CD4-positive, alpha-beta T cell treated with Interleukin-2 at 100 ng/mL for 4 hours (primary cell): ENCODE data around the gene ITGB5.

ENCODE experiments used
- DNase-seq: peaks from one replicate; pipeline ENCODE4 v3.0.0-alpha.2; 2020; ENCODE audit warnings: low spot score

Gene ITGB5

DNA sequence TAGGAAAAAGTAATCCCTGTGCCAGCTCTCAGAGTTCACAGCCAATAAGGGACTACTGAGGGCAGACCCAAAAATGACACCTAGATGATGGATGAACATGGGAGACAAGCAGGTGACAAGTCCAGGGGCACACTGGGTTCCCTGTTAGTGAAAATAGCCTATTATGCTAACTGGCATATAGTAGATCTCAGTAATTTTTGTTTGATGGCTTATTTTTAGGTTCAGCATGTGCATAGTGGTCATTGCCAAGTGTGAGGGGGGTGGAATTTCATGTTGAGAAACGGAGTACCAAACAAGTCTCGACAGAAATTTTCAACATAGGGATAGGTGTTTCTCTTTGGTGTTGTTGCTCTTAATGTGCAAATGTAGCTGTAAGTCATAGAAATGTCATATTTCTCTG, 6.4 kb upstream of the ITGB5 start:
- no peak for DNase-seq

DNA sequence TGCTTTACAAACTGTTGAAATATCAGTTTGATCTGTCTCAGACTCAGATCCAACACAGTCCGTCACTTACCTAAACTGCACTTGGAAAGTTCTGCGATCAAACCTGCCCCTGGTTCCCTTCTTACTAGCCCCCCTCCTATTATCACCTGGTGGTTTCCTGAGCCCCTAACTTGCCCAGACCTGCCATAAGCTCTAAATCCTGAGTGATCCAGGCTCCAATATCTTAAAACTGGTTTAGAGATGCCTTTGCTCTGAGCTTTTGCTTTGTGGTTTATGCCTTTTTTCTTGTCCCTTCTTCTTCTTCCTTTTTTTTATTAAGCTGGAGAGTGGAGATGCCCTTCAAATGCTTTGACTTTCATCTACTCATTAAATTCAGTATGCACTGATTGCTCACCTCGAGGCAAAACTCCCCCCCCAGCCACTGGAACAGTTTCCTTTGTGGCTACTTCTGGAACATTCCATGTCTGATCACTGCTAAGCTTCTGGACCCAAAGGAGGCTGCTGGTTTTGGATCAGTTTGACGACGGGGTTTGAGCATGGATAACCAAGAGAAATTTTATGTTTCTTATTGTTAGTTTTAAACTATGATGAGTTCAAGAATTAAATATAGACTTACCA, 3.5 kb upstream of the ITGB5 start:
- no peak for DNase-seq

DNA sequence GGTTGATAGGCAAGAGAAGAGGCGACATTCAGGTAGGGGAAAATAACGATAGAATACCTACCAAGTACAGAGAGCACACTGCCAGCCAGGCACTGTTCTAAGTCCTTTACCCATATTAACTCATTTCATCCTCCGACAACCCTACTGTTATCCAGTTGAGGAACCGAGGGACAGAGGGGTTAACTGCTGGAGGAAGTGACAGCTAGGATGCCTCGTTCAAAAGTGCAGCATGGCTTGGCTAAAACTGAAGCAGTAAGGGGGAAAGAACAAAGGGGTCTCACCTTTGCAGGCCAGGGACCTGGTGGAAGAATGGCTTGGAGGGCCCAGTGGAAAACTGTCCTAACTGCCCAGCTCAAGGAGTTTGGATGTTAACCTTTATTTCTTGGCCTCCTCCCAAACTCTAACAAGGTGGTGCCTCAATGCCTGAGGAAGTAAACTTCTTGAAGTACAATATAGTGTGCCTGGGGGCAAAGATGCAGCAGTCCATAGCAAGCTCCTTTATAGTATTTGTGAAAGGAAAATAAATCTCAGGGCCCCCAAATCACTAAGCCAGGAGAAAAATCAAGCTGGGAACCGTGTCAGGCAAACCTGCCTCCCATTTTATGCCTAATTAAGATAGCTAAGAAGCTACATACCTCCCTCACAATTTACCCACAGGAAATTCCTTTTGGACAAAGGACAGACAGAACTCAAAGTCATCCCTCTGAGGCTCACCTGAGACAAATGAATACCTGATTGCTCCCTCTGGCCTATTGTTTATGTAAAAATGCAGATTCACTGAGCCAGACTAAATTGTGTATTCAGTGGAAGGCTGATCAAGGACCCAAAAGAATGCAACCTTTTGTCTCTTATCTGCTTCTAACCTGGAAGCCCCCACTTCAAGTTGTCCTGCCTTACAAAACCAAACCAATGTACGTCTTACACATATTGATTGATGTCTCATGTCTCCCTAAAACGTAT, 1.6 kb upstream of the ITGB5 start:
- no peak for DNase-seq

DNA sequence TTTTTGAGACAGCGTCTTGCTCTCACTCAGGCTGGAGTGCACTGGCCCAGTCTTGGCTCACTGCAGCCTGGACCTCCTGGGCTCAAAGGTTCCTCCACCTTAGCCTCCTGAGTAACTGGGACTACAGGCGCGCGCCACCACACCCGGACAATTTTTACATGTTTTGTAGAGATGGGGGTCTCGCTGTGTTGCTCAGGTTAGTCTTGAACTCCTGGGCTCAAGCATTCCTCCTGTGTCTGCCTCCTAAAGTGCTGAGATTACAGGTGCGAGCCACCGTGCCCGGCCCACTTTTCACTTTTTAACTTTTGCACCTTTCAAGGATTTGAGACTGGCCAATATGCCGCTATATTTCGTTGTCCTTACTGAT, 750 bp upstream of the ITGB5 start:
- DNase-seq: no peak

DNA sequence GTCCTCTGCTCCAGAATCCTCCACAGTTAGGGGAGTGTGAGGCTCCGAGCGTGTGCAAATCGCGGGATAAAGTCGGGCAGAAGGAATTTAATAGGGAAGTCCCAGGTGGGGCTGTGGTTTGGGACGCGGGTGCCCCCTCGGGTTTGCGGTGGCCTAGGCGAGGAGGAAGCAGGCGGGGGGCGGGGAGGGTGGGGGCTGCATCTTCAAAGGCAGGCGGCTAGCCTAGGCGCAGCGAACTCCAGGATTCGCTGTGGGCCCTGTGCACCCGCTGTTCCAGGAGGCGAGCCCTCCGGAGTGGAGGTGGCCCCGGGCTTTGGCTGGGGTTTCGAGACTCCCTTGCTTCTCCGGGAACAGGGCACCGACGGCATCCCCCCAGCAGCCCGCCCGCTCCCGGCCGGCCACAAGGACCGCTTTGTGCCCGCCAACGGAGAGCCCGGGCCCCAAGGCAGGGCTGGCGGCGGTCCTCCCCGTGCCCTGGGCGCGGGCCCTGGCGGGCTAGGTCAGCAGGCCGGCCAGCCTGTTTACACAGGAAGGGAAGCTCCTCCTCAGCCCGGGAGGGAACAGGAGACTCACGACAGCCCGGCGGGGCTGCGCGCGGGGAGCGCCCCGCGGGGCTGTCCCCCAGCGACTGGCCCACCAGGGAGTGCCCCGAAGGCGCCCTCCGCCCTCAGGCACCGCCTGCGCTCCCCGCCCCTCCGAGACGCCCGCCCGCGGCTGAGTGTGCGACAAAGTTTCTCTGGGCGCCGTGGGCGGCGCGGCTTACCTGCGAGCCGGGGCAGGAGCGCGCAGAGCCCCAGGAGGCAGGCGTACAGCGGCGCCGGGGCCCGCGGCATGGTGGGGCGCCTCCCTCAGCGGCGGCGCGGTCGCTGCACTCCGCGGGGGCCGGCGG, 753 bp downstream of the ITGB5 start:
- no peak for DNase-seq

DNA sequence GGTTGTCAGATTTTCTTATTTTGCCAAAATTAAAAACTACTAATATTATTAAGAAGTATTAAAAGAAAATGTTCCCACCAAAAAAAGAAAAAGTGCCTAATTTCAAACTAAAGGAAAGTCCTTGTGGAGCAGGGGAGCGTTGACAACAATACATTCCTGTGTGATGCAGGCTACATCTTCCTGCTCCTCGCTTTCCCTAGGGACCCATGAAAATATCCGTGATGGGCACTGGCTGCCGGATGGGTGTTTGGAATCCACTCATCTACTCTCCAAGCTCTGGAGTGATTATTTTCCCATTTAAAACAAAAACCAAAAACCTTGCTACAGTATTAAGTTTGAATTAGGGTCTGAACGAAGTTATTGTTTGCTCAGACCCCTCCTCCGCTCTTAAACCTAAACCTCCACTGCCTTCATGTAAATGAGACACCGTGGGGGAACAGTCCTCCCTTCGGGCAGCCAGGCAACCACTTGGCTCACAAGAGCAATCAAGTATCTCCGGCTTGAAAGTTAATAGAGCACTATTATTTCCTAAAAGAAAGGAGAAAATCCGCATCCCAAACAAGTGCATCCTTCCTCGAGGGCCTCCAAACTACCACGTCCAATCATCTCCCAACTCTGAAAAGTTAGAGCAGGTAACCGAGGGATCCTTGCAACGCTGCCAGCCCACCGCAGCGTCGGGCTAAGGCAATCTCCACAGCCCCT, 1.5 kb downstream of the ITGB5 start:
- DNase-seq: no peak

DNA sequence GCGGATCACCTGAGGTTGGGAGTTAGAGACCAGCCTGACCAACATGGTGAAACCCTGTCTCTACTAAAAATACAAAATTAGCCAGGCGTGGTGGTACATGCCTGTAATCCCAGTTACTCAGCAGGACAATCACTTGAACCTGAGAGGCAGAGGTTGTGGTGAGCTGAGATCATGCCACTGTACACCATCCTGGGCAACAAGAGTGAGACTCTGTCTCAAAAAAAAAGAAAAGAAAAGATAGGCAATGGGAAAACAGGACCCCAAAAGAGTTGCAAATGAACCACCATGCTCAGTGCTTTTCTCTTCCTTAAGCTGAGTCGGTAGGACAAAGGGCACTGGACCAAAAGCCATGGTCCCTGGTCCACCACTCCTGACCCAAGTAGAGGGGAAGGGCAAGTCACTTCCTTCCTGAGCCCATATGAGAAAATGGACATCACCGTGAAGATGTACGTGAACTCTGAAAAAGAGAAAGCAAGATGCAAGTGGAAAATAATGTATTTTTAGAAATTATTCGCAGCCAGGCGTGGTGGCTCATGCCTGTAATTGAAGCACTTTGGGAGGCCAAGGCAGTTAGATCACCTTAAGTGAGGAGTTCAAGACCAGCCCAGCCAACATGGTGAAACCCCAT, 2.6 kb downstream of the ITGB5 start:
- DNase-seq: no peak

DNA sequence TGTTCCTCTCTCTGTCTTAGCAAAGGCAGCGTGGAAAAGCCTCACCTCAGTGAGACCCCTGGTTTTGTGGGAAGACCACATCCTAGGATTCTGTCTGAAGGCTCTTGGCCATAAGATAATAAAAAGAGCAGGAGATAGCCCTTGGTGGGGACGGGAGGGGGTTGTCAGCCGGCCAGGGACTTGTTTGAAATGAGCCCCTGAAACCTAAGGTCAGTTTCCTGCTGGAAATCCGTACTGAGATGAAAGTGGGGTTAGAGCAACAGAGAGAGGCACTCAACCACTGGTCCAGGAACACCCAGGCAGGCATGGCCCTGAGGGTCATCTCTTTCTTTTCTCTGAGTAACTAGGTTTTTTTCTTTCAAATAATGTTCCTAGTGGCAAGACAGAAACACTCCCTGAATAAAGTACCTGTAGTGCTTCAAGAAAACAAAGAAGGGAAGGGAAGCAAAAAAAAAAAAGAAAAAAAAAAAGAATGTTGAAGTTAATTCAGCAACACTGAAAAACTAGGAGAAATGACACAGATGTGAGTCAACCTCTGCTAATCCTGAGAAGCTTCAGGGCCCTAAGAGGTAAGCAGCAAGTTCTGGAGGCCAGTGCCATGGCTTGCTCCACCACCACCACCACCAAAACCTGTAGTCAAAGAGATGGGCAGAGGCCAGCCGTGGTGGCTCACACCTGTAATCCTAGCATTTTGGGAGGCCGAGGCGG, 3.2 kb downstream of the ITGB5 start:
- no peak for DNase-seq

DNA sequence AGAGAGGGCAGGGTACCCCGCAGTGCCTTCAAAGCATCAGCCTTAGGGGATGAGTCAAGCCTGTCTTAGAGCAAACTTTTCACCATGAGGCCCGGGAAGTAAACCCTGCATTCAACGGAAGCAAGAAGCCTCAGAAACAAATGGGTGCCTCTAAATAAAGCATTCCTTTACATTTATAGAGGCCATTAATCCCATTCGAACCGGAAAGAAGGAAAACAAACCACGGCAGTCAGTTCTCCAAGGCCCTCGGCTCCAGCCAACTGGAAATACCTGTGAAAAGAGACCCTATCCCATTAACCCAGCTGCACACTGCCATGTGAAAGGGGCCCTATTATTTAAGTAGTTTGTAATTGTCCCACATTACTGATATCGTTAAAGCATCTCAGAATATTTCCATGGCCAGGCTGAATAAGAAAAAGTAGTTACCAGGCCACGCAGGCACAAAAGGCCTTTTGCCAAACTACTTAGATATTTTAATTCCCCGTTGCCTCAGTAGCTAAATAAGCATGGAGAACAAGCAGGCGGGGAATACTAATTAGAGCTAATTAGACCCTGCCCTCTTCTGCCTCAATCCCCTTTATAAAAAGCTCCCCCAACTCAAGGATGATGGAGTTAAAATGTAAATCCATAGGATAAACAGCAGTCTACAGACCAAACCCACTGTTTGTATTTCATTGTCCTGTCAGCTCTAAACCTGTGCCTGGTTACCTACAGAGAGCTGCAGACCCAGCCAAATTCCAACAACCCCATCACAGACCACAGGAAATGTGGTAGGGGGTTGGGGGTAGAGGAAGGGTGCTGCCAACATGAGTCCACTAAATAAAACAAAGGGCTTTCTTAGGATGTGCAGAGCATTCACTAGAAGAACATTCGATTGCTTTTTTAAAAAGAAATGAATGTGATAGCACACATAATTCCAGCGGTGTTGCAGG, 4.1 kb downstream of the ITGB5 start:
- no peak for DNase-seq

DNA sequence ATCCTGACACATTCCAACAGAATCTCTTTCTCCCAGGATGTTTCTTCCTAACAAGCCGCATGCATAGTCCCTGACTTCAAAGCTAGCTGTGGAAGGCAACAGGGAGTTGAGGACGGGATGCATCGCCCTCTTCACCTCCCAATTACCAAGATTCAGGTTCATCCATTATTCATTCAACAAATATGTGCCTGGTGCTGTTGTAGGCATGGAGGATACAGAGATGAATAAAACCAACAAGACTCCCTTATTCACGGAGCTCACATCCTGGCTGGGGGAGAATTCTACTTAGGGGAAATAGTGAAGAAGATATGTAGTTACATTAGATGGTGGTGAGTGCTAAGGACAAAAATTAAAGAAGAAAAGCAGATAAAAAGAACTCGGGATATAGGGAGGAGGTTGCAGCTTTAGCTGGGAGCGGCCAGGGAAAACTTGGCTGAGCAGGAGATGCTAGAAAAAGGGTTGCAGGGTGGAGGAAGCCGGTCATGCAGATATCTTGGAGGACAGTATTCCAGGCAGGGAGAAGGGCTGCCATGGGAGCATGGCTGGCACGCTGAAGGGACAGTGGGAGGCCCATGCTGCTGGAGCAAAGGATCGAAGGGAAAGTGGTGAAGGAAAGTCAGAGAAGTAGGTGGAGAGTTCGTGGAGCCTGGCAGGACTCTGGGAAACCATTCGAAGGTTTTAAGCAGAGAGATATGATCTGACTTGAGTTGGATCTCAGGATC, 5.0 kb downstream of the ITGB5 start:
- DNase-seq: no peak

DNA sequence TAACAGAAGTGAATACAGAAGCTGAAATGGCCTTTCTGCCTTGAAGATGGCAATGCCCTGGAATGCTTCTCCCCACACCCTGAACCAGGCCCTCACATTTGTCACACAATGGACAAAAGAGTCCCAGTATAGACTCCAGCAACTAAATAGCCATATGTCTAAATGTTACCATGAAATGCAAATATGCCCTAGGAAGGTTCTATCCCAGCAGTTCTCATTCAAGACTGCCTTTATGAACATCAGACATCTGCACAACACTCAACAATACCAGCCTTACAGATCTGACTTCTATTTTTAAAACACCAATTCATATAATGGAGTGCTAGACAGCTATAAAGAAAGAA, 7.9 kb downstream of the ITGB5 start:
- DNase-seq: no peak

DNA sequence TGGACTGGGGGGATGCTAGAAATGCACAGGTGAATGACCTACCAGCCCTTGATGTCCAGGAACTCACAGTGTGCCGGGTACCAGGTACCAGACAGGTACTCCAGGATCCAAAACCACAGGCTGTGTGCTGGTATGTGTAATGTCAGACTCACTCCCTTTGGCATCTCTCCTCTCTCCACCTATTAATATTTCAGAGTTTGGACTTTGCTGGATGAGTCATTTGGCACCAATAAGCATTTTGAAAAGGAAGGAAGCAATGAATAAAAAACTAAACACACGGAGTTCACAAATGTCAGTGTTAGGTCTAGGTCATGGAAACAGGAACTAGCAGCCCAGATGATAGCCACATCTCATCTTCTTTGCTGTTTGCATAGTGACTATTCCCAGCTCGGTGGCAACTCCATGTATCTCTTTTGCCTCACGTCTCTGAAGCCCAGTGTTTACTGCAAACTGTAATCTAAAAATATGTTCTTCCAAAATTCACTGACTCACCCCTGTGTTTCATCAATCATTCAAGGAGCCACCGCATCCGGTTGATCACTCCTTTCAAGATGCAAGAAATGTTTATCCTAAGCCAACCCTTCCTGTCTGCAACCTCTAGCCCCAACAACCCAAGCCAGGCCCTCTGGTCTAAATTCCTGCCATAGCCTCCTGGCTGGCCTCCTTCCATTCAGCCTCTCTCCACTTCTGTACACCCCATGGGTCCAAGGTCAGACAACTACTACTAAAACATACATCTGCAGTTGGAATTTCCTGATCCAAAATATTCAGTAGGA, 8.4 kb downstream of the ITGB5 start:
- DNase-seq: no peak

DNA sequence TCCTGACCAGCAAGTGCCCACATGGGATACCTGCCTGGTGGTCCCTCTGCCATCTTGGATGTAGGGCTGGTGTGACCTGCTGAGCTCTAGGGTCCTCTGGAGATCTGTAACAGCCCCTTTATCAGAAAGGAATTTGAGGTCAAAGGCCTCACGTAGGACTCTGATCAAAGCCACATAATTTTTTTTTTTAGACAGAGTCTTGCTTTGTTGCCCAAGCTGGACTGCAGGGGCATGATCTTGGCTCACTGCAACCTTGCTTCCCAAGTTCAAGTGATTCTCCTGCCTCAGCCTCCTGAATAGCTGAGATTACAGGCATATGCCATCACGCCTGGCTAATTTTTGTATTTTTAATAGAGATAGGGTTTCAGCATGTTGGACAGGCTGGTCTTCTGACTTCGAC, 9.5 kb downstream of the ITGB5 start:
- no peak for DNase-seq

DNA sequence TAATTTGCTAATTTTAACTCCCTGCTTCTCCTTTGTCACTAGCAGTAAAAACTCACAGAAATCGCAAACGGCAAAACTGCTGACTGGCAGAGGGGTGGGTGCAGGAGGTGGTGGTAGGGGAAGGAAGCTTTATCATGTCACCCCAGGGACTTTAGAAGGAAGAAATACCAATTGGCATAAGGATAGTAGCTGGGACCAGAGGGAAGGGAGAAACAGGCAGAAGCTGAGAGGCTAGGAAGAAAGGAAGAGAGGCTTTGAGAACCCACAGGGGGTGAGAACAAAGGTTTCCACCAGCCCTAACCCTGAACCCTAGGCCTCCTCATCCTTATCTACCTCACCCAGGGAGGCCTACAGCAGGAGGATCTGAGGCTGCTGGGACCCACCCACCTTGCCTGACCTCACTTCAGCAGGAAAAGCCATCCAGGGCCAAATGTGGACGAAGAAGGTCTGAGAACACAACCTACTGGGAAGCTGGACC, 10.7 kb downstream of the ITGB5 start:
- no peak for DNase-seq

DNA sequence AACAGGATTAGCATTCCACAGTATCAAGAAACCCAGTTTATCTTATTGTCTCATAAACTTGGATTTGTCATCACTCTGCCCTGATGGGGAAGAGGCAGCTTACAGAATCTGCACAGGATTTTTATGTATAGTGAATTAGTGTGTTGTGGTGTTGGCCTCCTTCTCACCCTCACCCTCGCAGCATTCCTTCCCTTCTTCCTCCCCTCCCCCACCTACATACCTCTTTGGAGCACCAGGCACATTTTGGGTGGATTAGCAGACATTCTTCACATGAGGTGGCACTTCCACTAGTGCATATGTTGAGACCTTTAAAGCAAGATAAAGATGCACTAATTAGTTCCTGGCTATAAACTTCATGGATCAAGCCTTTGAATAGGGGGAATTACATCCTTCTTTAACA, 13.9 kb downstream of the ITGB5 start:
- DNase-seq: no peak

DNA sequence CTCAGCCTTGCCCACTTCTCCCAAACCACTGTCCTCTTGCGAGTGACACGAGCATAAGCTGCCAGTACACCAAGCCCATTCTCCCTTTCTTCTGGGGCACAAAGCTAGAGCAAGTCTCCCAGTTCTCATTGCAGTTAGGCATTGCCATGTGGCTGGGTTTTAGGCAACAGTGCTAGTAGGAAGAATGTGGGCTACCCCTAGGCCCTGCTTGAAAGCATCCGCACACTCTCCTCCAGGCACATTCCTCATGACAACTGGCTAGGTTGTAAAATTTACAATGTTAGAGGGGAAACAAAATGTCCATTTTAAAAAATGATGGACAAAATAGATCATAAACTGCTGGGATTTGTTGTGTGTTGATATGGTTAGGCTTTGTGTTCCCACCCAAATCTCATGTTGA, 19.7 kb downstream of the ITGB5 start:
- no peak for DNase-seq

DNA sequence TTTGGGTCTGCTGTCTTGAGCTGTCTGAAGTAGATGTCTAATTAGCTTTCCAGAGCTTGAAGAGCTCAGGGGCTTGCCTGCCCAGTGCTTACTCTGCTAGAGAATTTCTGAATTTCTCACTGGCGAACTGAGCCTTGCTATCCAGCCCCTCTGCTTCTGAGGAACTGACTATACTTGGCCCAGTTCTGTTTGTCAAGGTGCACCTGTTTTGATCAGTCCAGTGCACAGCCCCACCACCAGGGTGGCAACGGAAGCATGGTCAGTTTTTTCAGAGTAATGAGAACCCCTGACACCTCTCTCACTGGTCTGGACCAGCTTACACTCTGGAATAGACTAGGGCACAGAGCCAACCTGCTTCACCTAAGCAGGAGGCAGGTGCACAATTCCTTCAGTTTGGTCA, 25.2 kb downstream of the ITGB5 start:
- DNase-seq: no peak

DNA sequence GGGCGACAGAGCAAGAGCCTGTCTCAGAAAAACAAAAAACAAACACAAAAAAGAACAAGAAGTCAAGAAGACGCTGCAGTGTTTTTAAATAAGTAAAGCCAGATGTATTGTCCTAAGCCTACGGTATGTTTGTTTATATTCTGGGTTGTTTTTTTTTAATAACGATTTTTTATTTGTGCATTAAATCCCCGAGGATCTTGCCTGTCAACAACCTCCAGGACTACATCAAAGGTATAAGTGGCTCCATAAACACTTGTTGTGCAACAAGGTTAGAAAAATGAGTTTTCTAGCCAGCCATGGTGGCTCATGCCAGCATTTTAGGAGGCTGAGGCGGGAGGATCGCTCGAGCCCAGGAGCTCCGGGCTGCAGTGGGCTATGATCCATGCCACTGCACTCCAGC, 26.1 kb downstream of the ITGB5 start:
- DNase-seq: no peak
